Measurements from ENCODE around the gene ATP6AP2.

- TF ChIP-seq CTCF (IDR thresholded peaks at IDR 0.05): no peak
- TF ChIP-seq POLR2A (IDR thresholded peaks at IDR 0.05): no peak
- TF ChIP-seq POLR2AphosphoS5 (IDR thresholded peaks at IDR 0.05): no peak
Measured at GRCh38 chrX:40625294-40625693, 44.5 kb downstream of the ATP6AP2 start.
